GM18520 (cell line): ENCODE data around the gene SPATS2.
"Not testable (repeated sequence)": the region's sequence is repeated elsewhere in the genome, so short reads cannot be mapped to it uniquely, and the experiment has no call there.

Experiments
- ATAC-seq: cut with Tn5 transposase; IDR thresholded peaks from one replicate; pipeline ENCODE4 v1.9.1; 2021; ENCODE audit not compliant: unreplicated experiment

The SPATS2 gene

GRCh38 chr12:49403971-49404450 is 36.7 kb downstream of the SPATS2 start:
- no peak for ATAC-seq

- no peak for ATAC-seq
Measured at GRCh38 chr12:49404956-49405355, 37.7 kb downstream of the SPATS2 start.

GRCh38 chr12:49410818-49411217 is 43.6 kb downstream of the SPATS2 start:
- ATAC-seq, result no peak

GRCh38 chr12:49413010-49413409 is 45.7 kb downstream of the SPATS2 start:
- no peak for ATAC-seq

GRCh38 chr12:49413796-49414195 is 46.5 kb downstream of the SPATS2 start:
- ATAC-seq, result no peak

GRCh38 chr12:49414364-49414763 is 47.1 kb downstream of the SPATS2 start:
- ATAC-seq, result no peak

- no peak for ATAC-seq
Measured at GRCh38 chr12:49415521-49415970, 48.3 kb downstream of the SPATS2 start.

GRCh38 chr12:49416892-49417291 is 49.6 kb downstream of the SPATS2 start:
- no peak for ATAC-seq

- ATAC-seq, result no peak
Measured at GRCh38 chr12:49417558-49417957, 50.3 kb downstream of the SPATS2 start.

- no peak for ATAC-seq
Measured at GRCh38 chr12:49420556-49420955, 53.3 kb downstream of the SPATS2 start.

- ATAC-seq, result no peak
Measured at GRCh38 chr12:49422114-49422513, 54.9 kb downstream of the SPATS2 start.

- ATAC-seq, result no peak
Measured at GRCh38 chr12:49428793-49429192, 61.5 kb downstream of the SPATS2 start.

- ATAC-seq, result no peak
Measured at GRCh38 chr12:49432616-49433015, 65.4 kb downstream of the SPATS2 start.

GRCh38 chr12:49436799-49437198 is 69.5 kb downstream of the SPATS2 start:
- not testable (repeated sequence) for ATAC-seq

- no peak for ATAC-seq
Measured at GRCh38 chr12:49439042-49439441, 71.8 kb downstream of the SPATS2 start.

- ATAC-seq, result no peak
Measured at GRCh38 chr12:49440035-49440434, 72.8 kb downstream of the SPATS2 start.

- ATAC-seq, result no peak
Measured at GRCh38 chr12:49442915-49443314, 75.7 kb downstream of the SPATS2 start.

- no peak for ATAC-seq
Measured at GRCh38 chr12:49446571-49446970, 79.3 kb downstream of the SPATS2 start.

- no peak for ATAC-seq
Measured at GRCh38 chr12:49448858-49449257, 81.6 kb downstream of the SPATS2 start.

GRCh38 chr12:49451468-49452259 is 84.4 kb downstream of the SPATS2 start:
- ATAC-seq, result peak; percentile 46

GRCh38 chr12:49455501-49455900 is 88.2 kb downstream of the SPATS2 start:
- ATAC-seq, result no peak

- no peak for ATAC-seq
Measured at GRCh38 chr12:49456131-49456679, 88.9 kb downstream of the SPATS2 start.
